OCI-LY3 (cell line): ENCODE results near the gene PTPRD.

ENCODE experiments used
- H2AFZ ChIP-seq: fragments of 200-600, 300-600 bp; shearing (Covaris generic); 2 replicates; pipeline ENCODE4 v1.6.0; 2014; ENCODE audit warnings: antibody characterized with exemption, low read depth, low read length
- H3K27ac ChIP-seq: fragments of 200-600, 300-600 bp; sonication (generic); 2 replicates; pipeline ENCODE4 v1.5.1; 2014; ENCODE audit warnings: mild to moderate bottlenecking, low read length, moderate library complexity, mixed read lengths
- H3K27me3 ChIP-seq: fragments of 200-600, 300-600 bp; sonication (generic); 2 replicates; pipeline ENCODE4 v1.6.1; 2014; ENCODE audit warnings: low read depth, low read length, mixed read lengths
- H3K36me3 ChIP-seq: fragments of 200-600, 300-600 bp; sonication (generic); replicated peaks from 2 replicates; pipeline ENCODE3; 2014; ENCODE audit warnings: low read depth, low read length, mixed read lengths
- H3K4me1 ChIP-seq: fragments of 300-600, 200-600 bp; sonication (generic); 2 replicates; pipeline ENCODE4 v1.6.1; 2014; ENCODE audit warnings: low read length, mixed read lengths
- H3K4me2 ChIP-seq: fragments of 200-600, 300-600 bp; sonication (generic); 2 replicates; pipeline ENCODE4 v1.6.1; 2014; ENCODE audit warnings: low read length, mixed read lengths
- H3K4me3 ChIP-seq: fragments of 300-600, 200-600 bp; sonication (generic); 2 replicates; pipeline ENCODE4 v1.5.1; 2014; ENCODE audit warnings: antibody characterized with exemption, mild to moderate bottlenecking, low read length, moderate library complexity
- H3K79me2 ChIP-seq: fragments of 300-600, 200-600 bp; shearing (Covaris generic); 2 replicates; pipeline ENCODE4 v1.6.1; 2014; ENCODE audit warnings: mild to moderate bottlenecking, low read length, mixed read lengths
- H3K9ac ChIP-seq: fragments of 300-600, 200-600 bp; shearing (Covaris generic); 2 replicates; pipeline ENCODE4 v1.6.0; 2014; ENCODE audit warnings: mild to moderate bottlenecking, low read length, moderate library complexity
- H3K9me3 ChIP-seq: fragments of 200-600, 300-600 bp; shearing (Covaris generic); 2 replicates; pipeline ENCODE4 v1.6.1; 2014; ENCODE audit warnings: low read length, mixed read lengths; ENCODE audit not compliant: insufficient read depth
- H4K20me1 ChIP-seq: fragments of 200-600, 300-600 bp; sonication (generic); 2 replicates; pipeline ENCODE4 v1.6.1; 2016; ENCODE audit warnings: low read length, mixed read lengths; ENCODE audit not compliant: insufficient read depth
- EZH2phosphoT487 ChIP-seq: fragments of 200-600 bp; shearing (Covaris generic); IDR thresholded peaks from 2 replicates; pipeline ENCODE4 v1.6.1; 2018; ENCODE audit warnings: antibody characterized with exemption, mixed run types, low read depth
- TF ChIP-seq, protein P1 (sequence below): fragments of 200-600, 300-600 bp; sonication (generic); IDR thresholded peaks from 2 replicates; pipeline ENCODE4 v1.5.1; 2014; ENCODE audit warnings: antibody characterized with exemption, low read length, low read depth

Gene PTPRD

GRCh38 chr9:10008101-10008799 is 604.6 kb downstream of the PTPRD start:
- Histone ChIP-seq H3K36me3 (no peaks in the 10 kb centered on the region), H3K9me3 (no peaks in the 10 kb centered on the region), H3K79me2 (no peaks in the 10 kb centered on the region), H2AFZ (no peak overlapping the region), H3K4me2 (no peak overlapping the region), H3K4me3 (no peak overlapping the region), H4K20me1 (no peaks in the 10 kb centered on the region), H3K4me1 (no peaks in the 10 kb centered on the region), H3K9ac (no peak overlapping the region), H3K27me3 (no peaks in the 10 kb centered on the region), H3K27ac (no peak overlapping the region)
- no peak for TF ChIP-seq EZH2phosphoT487
- TF ChIP-seq, protein P1, sequence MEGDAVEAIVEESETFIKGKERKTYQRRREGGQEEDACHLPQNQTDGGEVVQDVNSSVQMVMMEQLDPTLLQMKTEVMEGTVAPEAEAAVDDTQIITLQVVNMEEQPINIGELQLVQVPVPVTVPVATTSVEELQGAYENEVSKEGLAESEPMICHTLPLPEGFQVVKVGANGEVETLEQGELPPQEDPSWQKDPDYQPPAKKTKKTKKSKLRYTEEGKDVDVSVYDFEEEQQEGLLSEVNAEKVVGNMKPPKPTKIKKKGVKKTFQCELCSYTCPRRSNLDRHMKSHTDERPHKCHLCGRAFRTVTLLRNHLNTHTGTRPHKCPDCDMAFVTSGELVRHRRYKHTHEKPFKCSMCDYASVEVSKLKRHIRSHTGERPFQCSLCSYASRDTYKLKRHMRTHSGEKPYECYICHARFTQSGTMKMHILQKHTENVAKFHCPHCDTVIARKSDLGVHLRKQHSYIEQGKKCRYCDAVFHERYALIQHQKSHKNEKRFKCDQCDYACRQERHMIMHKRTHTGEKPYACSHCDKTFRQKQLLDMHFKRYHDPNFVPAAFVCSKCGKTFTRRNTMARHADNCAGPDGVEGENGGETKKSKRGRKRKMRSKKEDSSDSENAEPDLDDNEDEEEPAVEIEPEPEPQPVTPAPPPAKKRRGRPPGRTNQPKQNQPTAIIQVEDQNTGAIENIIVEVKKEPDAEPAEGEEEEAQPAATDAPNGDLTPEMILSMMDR: no peak

DNA sequence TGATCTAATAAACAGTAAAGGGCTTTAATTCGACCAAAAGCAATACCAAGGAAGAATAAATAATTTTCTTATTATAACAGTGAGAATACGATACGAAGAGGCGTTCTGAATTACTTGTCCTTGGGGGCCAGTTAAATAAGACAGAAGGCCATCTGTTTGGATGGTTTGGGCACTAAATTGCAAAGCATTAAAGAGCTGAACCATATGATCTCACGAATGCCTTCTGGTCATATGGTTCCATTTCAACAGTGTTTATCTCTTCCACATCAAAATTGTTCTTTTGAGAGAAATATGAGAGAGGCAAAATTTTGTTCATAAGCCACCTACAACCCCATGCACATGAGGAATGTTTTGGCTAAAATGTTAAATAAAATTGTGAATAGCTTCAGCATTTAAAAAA is 605.4 kb downstream of the PTPRD start:
- H4K20me1 ChIP-seq: no peaks in the 10 kb centered on the region
- H3K4me2 ChIP-seq: no peak overlapping the region
- H3K9ac ChIP-seq: no peak overlapping the region
- no peak overlapping the region for H2AFZ ChIP-seq
- H3K4me3 ChIP-seq: no peak overlapping the region
- H3K36me3 ChIP-seq: no peaks in the 10 kb centered on the region
- TF ChIP-seq, protein P1: no peak
- no peak for TF ChIP-seq EZH2phosphoT487
- no peaks in the 10 kb centered on the region for H3K27me3 ChIP-seq
- H3K27ac ChIP-seq: no peak overlapping the region
- H3K79me2 ChIP-seq: no peaks in the 10 kb centered on the region
- H3K4me1 ChIP-seq: no peaks in the 10 kb centered on the region
- H3K9me3 ChIP-seq: no peaks in the 10 kb centered on the region

DNA sequence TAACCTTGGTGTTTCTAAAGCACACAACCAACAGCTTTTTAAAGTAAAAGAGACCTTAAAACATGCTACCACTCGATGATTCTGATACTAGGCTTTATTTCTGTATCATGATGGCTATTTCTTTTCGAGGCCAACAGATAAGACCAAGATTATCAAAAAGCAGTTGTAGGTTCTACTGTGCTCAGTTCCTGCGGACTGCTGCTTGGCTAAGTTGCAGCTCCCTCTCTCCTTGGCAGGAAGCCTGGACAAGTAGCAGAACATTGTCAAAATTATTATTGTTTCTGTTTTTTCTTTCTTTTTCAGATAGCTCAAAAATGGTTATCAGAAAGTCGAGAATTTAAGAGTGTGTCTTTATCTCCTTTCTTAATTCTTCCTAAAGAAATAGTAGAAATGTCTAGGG is 607.6 kb downstream of the PTPRD start:
- Histone ChIP-seq H2AFZ (no peak overlapping the region), H3K9me3 (no peaks in the 10 kb centered on the region), H3K79me2 (no peaks in the 10 kb centered on the region), H3K27me3 (no peaks in the 10 kb centered on the region), H3K27ac (no peak overlapping the region), H3K4me2 (no peak overlapping the region), H4K20me1 (no peaks in the 10 kb centered on the region), H3K4me1 (no peaks in the 10 kb centered on the region), H3K36me3 (no peaks in the 10 kb centered on the region), H3K4me3 (no peak overlapping the region), H3K9ac (no peak overlapping the region)
- TF ChIP-seq, protein P1: no peak
- no peak for TF ChIP-seq EZH2phosphoT487

GRCh38 chr9:10003047-10003446 is 609.8 kb downstream of the PTPRD start:
- peaks cover 8% of the 10 kb centered on the region for H3K4me1 ChIP-seq
- no peak overlapping the region for H3K4me3 ChIP-seq
- no peaks in the 10 kb centered on the region for H3K36me3 ChIP-seq
- no peaks in the 10 kb centered on the region for H3K9me3 ChIP-seq
- TF ChIP-seq EZH2phosphoT487: no peak
- TF ChIP-seq, protein P1: no peak
- H3K4me2 ChIP-seq: no peak overlapping the region
- H3K27me3 ChIP-seq: no peaks in the 10 kb centered on the region
- H3K9ac ChIP-seq: no peak overlapping the region
- no peak overlapping the region for H3K27ac ChIP-seq
- no peaks in the 10 kb centered on the region for H4K20me1 ChIP-seq
- no peak overlapping the region for H2AFZ ChIP-seq
- no peaks in the 10 kb centered on the region for H3K79me2 ChIP-seq
